ENCODE results near the gene EML4. TPM values are rescaled to one million over a fixed set of nuclear protein-coding genes. Genes with fewer than 3 reads are reported as not detected.

EML4 gene
- total RNA-seq, 2 experiments from 2014 or later = 37.1 to 43.2 TPM

DNA sequence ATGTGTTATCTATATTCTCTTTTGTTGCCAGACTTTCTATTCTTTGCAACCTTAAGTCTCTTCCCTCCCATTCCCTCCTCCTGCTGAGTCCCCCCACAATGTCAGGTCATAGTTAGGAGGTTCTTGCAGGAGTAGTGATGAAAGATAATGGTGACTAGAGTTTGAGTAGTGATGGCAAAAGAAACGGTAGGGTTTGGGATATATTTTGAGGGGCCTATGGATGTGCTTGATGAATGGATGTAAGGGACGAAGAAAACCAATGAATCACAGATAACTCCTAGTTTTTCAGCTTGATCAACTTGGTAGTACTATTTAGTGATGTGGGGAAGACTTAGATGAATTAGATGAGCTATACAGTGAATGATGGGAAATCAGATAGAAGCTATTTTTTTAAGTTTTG is 21.0 kb downstream of the EML4 start:
- intact Hi-C loops (cut with micrococcal nuclease; ENCODE audit: unreplicated experiment) = no loop called here
- Histone ChIP-seq H3K4me2 (ENCODE audit: low read length) (no peak overlapping the region), H3K4me3 (ENCODE audit: low read depth, low read length, poor library complexity, severe bottlenecking) (no peak overlapping the region), H3K4me1 (ENCODE audit: insufficient read depth, low read length, poor library complexity, severe bottlenecking) (no peaks in the 10 kb centered on the region), H2AFZ (ENCODE audit: low read length) (no peak overlapping the region), H3K36me3 (ENCODE audit: insufficient read depth, low read length) (no peaks in the 10 kb centered on the region), H3K9me3 (ENCODE audit: low read length) (no peaks in the 10 kb centered on the region), H3K27ac (ENCODE audit: low read depth, low read length, poor library complexity, severe bottlenecking) (no peak overlapping the region), H4K20me1 (ENCODE audit: insufficient read depth, low read length) (0 out of 2 replicates have a peak, but pooled peaks cover 7% of the 10 kb centered on the region), H3K79me2 (ENCODE audit: insufficient read depth, low read depth, low read length) (peaks cover 15% of the 10 kb centered on the region; the same call in 1 of the 2 replicates), H3K9me2 (ENCODE audit: insufficient read depth, low read length) (no peaks in the 10 kb centered on the region)
- DNase-seq (ENCODE audit: low spot score) = no peak
- TF ChIP-seq, protein P1, sequence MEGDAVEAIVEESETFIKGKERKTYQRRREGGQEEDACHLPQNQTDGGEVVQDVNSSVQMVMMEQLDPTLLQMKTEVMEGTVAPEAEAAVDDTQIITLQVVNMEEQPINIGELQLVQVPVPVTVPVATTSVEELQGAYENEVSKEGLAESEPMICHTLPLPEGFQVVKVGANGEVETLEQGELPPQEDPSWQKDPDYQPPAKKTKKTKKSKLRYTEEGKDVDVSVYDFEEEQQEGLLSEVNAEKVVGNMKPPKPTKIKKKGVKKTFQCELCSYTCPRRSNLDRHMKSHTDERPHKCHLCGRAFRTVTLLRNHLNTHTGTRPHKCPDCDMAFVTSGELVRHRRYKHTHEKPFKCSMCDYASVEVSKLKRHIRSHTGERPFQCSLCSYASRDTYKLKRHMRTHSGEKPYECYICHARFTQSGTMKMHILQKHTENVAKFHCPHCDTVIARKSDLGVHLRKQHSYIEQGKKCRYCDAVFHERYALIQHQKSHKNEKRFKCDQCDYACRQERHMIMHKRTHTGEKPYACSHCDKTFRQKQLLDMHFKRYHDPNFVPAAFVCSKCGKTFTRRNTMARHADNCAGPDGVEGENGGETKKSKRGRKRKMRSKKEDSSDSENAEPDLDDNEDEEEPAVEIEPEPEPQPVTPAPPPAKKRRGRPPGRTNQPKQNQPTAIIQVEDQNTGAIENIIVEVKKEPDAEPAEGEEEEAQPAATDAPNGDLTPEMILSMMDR (conservative IDR thresholded peaks at IDR 0.05; ENCODE audit: low read length) = no peak
- TF ChIP-seq EZH2phosphoT487 (IDR thresholded peaks at IDR 0.05; ENCODE audit: borderline replicate concordance, low read depth, low read length) = no peak
- ChIA-PET CTCF (ENCODE audit: unreplicated experiment) (interaction anchor here (0.7 kb wide), 1 partner anchor 38 kb away, joined by 3 read pairs; no protein-coding TSS in a partner anchor), POLR2A (interaction anchor here (0.5 to 1.2 kb wide), 6 partner anchors 9 to 326 kb away, joined by 3 to 4 read pairs (median 3); no protein-coding TSS in a partner anchor)
- no TSS peak for BruUV-seq (replicated peaks)

DNA sequence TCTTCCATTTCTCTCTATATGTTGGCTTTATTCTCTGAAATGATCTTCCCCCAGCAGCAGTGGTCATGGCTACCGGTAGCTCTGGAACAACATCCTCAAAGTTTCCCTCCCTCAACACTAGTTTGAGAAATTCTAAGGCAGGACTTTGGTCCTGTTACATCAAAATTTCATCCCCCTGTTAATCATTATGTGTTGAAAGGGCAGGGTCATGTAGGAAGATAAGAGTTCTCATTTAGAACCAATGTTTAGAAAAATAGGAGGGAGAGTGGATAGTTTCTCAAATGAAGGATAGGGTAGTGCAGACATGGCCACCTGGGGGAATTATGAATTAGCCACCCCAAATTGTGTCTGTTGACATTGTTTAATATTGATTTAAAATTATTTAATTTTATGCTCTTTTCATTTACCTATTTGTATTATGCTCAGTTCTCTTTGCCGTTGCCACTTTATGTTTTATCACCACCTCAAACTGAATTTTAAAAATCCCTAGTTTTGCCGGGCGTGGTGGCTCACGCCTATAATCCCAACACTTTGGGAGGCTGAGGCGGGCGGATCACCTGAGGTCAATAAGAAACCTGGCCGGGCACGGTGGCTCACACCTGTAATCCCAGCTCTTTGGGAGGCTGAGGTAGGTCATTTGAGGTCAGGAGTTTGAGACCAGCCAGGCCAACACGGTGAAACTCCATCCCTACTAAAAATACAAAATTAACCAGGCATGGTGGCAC is 22.3 kb downstream of the EML4 start:
- Histone ChIP-seq H3K79me2 (ENCODE audit: insufficient read depth, low read depth, low read length) (peaks cover 16% of the 10 kb centered on the region; the same call in 1 of the 2 replicates), H3K4me2 (ENCODE audit: low read length) (no peak overlapping the region), H3K9me2 (ENCODE audit: insufficient read depth, low read length) (no peaks in the 10 kb centered on the region), H4K20me1 (ENCODE audit: insufficient read depth, low read length) (0 out of 2 replicates have a peak, but pooled peaks cover 4% of the 10 kb centered on the region), H3K27ac (ENCODE audit: low read depth, low read length, poor library complexity, severe bottlenecking) (no peak overlapping the region), H3K36me3 (ENCODE audit: insufficient read depth, low read length) (no peaks in the 10 kb centered on the region), H3K9me3 (ENCODE audit: low read length) (no peaks in the 10 kb centered on the region), H3K4me3 (ENCODE audit: low read depth, low read length, poor library complexity, severe bottlenecking) (no peak overlapping the region), H3K4me1 (ENCODE audit: insufficient read depth, low read length, poor library complexity, severe bottlenecking) (peaks cover 2% of the 10 kb centered on the region), H2AFZ (ENCODE audit: low read length) (no peak overlapping the region)
- no peak for DNase-seq (ENCODE audit: low spot score)
- intact Hi-C loops (cut with micrococcal nuclease; ENCODE audit: unreplicated experiment) = no loop called here
- no peak for TF ChIP-seq EZH2phosphoT487 (IDR thresholded peaks at IDR 0.05; ENCODE audit: borderline replicate concordance, low read depth, low read length)
- TF ChIP-seq, protein P1 (conservative IDR thresholded peaks at IDR 0.05; ENCODE audit: low read length) = no peak
- ChIA-PET POLR2A (interaction anchor here (0.7 to 1.0 kb wide), 3 partner anchors 10 to 61 kb away, joined by 3 to 8 read pairs (median 5); no protein-coding TSS in a partner anchor), CTCF (ENCODE audit: unreplicated experiment) (no interaction called here)
- BruUV-seq (replicated peaks) = no TSS peak

DNA sequence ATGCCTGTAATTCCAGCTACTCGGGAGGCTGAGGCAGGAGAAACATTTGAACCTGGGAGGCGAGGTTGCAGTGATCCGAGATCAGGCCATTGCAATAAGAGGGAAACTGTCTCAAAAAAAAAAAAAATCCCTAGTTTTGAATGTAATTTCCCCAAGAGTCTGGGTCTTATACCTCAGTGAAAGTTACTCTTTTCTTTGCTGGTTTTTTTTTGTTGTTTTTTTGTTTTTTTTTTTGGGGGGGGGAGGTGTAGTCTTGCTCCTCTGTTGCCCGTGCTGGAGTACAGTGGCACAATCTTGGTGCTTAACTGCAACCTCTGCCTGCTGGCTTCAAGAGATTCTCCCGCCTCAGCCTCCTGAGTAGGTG is 22.8 kb downstream of the EML4 start:
- H4K20me1 ChIP-seq (ENCODE audit: insufficient read depth, low read length) = 0 out of 2 replicates have a peak, but pooled peaks cover 4% of the 10 kb centered on the region
- H3K9me2 ChIP-seq (ENCODE audit: insufficient read depth, low read length) = no peaks in the 10 kb centered on the region
- H3K4me3 ChIP-seq (ENCODE audit: low read depth, low read length, poor library complexity, severe bottlenecking) = no peak overlapping the region
- DNase-seq (ENCODE audit: low spot score) = no peak
- no peak for TF ChIP-seq EZH2phosphoT487 (IDR thresholded peaks at IDR 0.05; ENCODE audit: borderline replicate concordance, low read depth, low read length)
- TF ChIP-seq, protein P1 (conservative IDR thresholded peaks at IDR 0.05; ENCODE audit: low read length) = no peak
- POLR2A ChIA-PET = interaction anchor here (0.7 kb wide), 1 partner anchor 61 kb away, joined by 5 read pairs; no protein-coding TSS in a partner anchor
- H3K27ac ChIP-seq (ENCODE audit: low read depth, low read length, poor library complexity, severe bottlenecking) = no peak overlapping the region
- H2AFZ ChIP-seq (ENCODE audit: low read length) = no peak overlapping the region
- H3K4me2 ChIP-seq (ENCODE audit: low read length) = no peak overlapping the region
- no peaks in the 10 kb centered on the region for H3K36me3 ChIP-seq (ENCODE audit: insufficient read depth, low read length)
- BruUV-seq (replicated peaks) = no TSS peak
- H3K9me3 ChIP-seq (ENCODE audit: low read length) = no peaks in the 10 kb centered on the region
- CTCF ChIA-PET (ENCODE audit: unreplicated experiment) = no interaction called here
- peaks cover 16% of the 10 kb centered on the region; the same call in 1 of the 2 replicates for H3K79me2 ChIP-seq (ENCODE audit: insufficient read depth, low read depth, low read length)
- H3K4me1 ChIP-seq (ENCODE audit: insufficient read depth, low read length, poor library complexity, severe bottlenecking) = peaks cover 4% of the 10 kb centered on the region
- intact Hi-C loops (cut with micrococcal nuclease; ENCODE audit: unreplicated experiment) = no loop called here
